Activated gamma-delta T cell treated with anti-CD3 and anti-CD28 coated beads, Interleukin-2, amount 50 U/mL, for 16 hours (primary cell): ENCODE data around the gene SFXN3.

ENCODE experiments used
- DNase-seq: peaks from one replicate; pipeline ENCODE4 v3.0.0-alpha.2; 2020; ENCODE audit warnings: low read depth

SFXN3 gene

DNA sequence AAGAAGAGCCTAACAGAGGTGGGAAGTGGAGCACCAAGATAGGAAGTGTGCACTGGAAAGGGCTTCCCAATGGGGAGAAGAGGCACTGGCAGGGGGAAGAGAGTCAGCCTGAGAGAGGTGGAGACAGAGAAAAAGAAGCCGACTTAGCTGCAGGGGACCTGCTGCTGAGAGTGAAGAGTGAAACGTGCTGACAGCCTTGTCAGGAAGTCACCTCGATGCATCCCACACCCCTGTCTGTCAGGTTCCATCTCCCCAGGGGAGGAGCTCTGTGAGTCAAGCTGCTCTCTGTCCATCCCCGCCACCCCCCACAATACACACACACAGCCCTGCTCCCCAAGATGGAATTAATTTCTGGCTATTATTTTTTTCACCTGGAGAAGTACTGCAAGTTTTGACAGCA lies 44.7 kb downstream of the SFXN3 start:
- DNase-seq, result no peak

DNA sequence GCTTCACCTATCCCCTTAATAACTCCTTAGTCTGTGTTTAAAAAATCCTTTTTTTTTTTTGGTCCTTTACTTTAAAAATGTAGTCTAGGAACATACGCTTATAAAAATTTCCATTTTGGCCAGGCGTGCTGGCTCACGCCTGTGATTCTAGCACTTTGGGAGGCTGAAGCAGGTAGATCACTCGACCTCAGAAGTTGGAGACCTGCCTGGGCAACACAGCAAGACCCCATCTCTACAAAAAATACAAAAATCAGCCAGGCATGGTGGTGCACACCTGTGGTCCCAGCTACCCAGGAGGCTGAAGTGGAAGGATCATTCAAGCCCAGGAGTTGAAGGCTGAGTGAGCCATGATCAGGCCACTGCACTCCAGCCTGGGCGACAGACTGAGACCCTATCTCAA lies 45.6 kb downstream of the SFXN3 start:
- DNase-seq, result no peak

DNA sequence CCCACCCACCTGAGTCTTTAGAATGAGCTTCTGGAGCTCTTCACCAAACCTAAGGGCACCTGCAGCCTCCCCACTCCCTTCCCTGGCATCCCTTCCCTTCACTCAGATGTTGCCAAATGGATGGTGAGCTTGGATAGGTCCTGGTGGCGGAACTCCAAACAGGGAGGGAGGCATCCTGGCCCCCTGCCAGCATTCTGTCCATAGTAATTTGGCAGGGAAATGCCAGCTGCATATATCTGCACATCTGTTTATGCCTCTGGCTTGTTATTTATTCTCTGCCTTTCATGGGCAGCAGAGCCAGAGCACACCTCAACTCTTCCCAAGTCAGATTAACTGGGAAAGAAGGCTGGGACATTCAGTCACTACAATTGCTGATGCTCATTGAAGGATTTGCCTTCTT lies 48.8 kb downstream of the SFXN3 start:
- DNase-seq, result no peak

DNA sequence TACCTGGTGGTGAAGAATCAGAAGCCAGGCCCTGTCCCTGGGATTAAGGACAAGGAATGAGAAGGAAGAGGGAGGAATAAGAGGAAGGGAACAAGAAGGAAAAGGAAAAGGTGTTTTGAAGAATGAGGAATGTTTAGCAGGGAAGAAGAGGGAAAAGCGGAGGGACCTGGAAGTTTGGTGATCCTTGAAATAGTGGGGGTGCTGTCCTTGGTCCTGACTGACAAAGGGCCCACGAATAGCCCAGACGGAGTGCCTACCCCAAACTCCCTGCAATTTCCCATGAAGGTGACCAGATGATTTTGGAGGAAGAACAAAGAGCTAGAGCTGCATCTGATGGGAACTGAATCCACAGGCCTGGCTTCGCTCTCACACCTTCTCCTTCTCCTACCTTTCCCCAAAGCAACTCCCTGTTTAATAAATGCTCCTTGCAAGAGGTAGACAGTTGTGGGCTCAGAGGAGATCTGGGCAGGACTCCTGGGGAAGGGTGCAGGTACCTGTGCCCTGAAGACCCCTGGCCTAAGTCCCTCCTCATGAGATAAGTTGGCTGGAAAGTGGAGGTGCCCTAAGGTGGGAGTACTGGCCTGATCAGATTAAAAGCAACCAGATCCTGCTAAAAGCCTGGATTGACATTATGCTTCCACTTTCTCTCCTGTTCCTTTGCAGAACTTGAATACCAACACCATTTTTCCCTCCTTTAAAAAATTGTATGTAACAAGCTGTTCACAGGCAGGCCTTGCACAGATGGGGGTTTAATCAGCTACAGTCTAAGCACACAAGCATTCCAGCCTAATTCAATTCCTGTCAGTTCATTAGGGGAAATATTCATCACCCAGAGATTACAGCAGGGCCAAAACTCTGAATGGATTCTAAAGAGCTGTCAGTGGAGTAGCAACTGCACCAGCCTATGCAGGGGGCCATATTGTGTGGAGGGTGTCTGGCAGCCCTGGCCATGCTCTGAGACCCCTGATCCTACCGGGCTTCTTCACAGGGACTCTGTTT lies 50.2 kb downstream of the SFXN3 start:
- DNase-seq, result no peak

DNA sequence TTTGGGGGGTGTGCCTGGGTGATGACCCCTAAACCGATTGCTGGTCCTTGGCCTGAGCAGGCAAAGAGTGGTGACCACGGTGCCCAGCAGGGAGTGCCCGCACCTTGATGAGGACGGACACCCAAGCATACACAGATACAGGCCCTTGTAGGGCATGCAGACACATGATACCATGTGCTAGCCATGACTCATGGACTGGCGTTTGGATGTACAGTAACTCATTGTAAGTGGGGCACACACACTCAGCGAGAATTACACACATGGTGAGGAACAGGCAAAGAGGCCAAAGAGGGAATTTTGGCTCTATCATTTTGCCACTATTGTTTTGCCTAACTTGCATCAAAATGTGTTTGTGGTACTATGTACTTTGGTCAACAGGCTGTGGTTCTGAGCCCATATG lies 54.8 kb downstream of the SFXN3 start:
- no peak for DNase-seq

DNA sequence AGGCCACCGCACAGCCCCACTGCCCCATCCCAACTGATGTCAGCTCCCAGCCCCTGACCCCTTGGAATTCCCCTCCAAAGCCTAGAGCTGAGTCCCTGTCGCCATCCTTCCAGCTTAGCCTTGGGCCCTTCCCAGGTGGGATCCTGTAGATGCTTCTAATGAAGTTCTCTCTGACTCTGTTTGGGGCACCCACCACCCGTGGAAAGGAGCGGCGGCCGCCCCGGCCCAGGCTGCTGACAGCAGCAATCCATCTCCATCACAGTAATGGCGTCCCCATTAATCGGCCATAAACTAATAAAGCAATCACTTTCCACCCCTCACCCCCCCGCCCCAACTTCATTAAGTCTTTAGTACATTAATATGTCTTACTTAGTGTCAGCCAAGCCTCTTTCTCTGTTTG lies 56.3 kb downstream of the SFXN3 start:
- DNase-seq, result no peak

DNA sequence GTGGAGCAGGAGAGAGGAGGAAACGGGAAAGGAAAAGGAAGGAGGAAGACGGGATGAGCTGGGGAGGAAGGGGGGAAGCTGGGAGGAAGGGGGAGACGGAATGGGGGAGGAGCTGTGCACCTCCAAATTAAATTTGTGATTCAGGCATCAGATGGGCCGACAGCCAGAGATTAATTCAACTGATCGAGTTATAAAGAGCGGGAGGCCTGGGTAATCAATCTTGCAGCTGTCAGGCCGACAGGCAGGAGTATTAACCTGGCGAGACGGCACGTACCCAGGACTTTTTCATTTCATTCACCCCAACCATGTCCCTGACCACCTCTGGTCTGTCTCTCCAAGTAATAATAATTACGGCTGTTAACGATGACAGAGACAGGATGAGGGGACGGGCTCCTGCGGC lies 56.9 kb downstream of the SFXN3 start:
- no peak for DNase-seq

DNA sequence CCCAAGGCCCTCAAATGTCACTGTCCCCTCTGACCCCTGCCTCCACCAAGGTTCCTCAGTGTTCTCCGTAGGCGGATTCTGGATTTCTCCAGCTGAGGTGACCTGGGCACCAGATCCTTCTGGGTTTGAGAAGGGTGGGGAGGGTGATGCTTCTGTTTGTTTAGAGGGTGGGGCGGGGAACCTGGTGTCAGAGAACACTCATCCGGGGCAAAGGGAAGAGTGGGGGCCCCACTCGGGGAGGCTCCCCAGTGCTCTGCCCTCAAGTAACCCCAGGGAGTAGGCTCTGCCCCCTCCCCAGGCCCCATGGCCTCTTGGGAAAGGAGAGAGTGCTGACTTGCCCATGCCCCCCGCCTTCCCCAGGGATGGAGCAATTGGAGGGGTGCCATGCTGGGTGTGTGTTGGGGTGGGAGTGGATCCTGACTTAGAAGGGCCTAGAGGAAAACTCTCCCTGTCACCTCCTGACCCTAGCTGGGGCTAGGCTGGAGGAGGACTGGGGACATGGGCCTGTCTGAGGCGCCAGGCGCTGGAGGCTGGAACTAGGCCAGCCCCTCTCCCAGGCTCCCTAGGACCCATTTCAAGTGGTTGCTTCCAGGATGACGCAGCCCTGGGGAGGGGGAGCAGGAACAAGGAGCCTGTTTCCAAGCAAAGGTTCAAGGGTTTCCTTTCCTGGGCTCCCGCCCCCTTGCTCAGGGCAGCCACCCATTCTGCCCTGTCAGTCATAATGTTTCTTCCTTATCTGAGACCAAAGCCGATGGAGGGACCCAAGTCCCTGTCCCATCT lies 58.7 kb downstream of the SFXN3 start:
- DNase-seq, result no peak

DNA sequence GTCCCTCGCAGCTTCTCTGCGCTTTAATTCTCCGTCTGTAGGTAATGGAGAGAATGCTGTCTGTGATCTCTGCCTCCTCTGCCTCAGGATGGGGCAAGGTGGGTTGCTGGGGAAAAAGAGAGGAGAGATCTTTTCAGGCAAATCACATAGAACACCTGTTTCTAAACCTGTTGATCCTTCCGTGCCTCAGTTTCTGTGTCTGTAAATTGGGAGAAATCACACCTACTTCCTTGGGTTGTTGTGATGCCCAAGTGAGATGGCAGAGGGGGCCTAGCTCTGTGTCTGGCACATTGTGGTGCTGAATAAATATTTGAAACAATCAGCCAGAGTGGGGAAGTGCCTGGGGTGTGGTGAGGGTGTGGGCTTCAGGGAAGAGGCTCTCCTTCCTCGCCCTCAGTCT lies 59.6 kb downstream of the SFXN3 start:
- no peak for DNase-seq
